HepG2 (cell line): ENCODE data around the gene RTN4RL2. TPM values are rescaled to one million over a fixed set of nuclear protein-coding genes. Genes with fewer than 3 reads are reported as not detected.

Source experiments
- CBFB ChIP-seq: sonication (generic); formaldehyde crosslinking; IDR thresholded peaks from 2 replicates; pipeline ENCODE4 v1.4.0; 2020; ENCODE audit warnings: missing genetic modification reagents
- ELF4 ChIP-seq: sonication (generic); formaldehyde crosslinking; IDR thresholded peaks from 2 replicates; pipeline ENCODE4 v1.5.0; 2020; ENCODE audit warnings: missing genetic modification reagents, mild to moderate bottlenecking, moderate library complexity, borderline replicate concordance
- ERF ChIP-seq: IDR thresholded peaks from 2 replicates; pipeline ENCODE4 v1.6.1; 2018; ENCODE audit warnings: missing biosample characterization, missing genetic modification reagents
- GTF3A ChIP-seq: sonication (generic); formaldehyde crosslinking; conservative IDR thresholded peaks from 2 replicates; pipeline ENCODE4 v1.4.0; 2020; ENCODE audit warnings: mild to moderate bottlenecking, missing genetic modification reagents
- HDAC1 ChIP-seq: sonication (generic); formaldehyde crosslinking; IDR thresholded peaks from 2 replicates; pipeline ENCODE4 v1.5.1; 2020; ENCODE audit warnings: mild to moderate bottlenecking, missing genetic modification reagents
- HNRNPLL ChIP-seq: fragments of 200-400 bp; formaldehyde crosslinking; IDR thresholded peaks from 2 replicates; pipeline ENCODE4 v1.6.1; 2017; ENCODE audit warnings: mild to moderate bottlenecking, low read depth, low read length; ENCODE audit not compliant: poor library complexity, severe bottlenecking
- HNRNPUL1 ChIP-seq: fragments of 200-400 bp; formaldehyde crosslinking; IDR thresholded peaks from 2 replicates; pipeline ENCODE4 v1.6.1; 2017; ENCODE audit warnings: low read depth, mild to moderate bottlenecking, low read length, moderate library complexity
- MAFK ChIP-seq, 2 experiments: IDR thresholded peaks in 1 of 2; conservative IDR thresholded peaks in 1 of 2; 2 replicates each; pipeline ENCODE4 v1.6.1; 2011; ENCODE audit warnings: improper control_type of control experiment in 2 of 2, low read length in 2 of 2
- NCOA5 ChIP-seq: sonication (generic); formaldehyde crosslinking; IDR thresholded peaks from 2 replicates; pipeline ENCODE4 v1.4.0; 2020; ENCODE audit warnings: missing genetic modification reagents
- NFATC3 ChIP-seq: sonication (generic); formaldehyde crosslinking; IDR thresholded peaks from 2 replicates; pipeline ENCODE4 v1.5.1; 2020; ENCODE audit warnings: mild to moderate bottlenecking, missing genetic modification reagents
- SYNCRIP ChIP-seq: fragments of 200-400 bp; formaldehyde crosslinking; IDR thresholded peaks from 2 replicates; pipeline ENCODE4 v1.6.1; 2018; ENCODE audit warnings: mild to moderate bottlenecking, low read depth, low read length; ENCODE audit not compliant: insufficient read depth
- TOE1 ChIP-seq: sonication (generic); formaldehyde crosslinking; IDR thresholded peaks from 2 replicates; pipeline ENCODE4 v1.4.0; 2020; ENCODE audit warnings: mild to moderate bottlenecking, missing genetic modification reagents
- TP53 ChIP-seq: sonication (generic); formaldehyde crosslinking; conservative IDR thresholded peaks from 2 replicates; pipeline ENCODE4 v1.4.0; 2020; ENCODE audit warnings: missing genetic modification reagents
- ZC3H13 ChIP-seq: sonication (generic); formaldehyde crosslinking; IDR thresholded peaks from 2 replicates; pipeline ENCODE4 v1.8.1; 2023; ENCODE audit warnings: mild to moderate bottlenecking, missing genetic modification reagents, moderate library complexity
- ZNF230 ChIP-seq: sonication (generic); formaldehyde crosslinking; IDR thresholded peaks from 2 replicates; pipeline ENCODE4 v1.4.0; 2020; ENCODE audit warnings: mild to moderate bottlenecking, missing genetic modification reagents
- ZNF430 ChIP-seq: sonication (generic); formaldehyde crosslinking; IDR thresholded peaks from 2 replicates; pipeline ENCODE4 v1.9.0; 2021; ENCODE audit warnings: mild to moderate bottlenecking, missing genetic modification reagents
- ZNF501 ChIP-seq: sonication (generic); formaldehyde crosslinking; IDR thresholded peaks from 2 replicates; pipeline ENCODE4 v1.5.1; 2020; ENCODE audit warnings: mild to moderate bottlenecking, moderate library complexity, missing genetic modification reagents
- ZNF510 ChIP-seq: sonication (generic); formaldehyde crosslinking; IDR thresholded peaks from 2 replicates; pipeline ENCODE4 v1.4.0; 2020; ENCODE audit warnings: low read depth, mild to moderate bottlenecking, missing genetic modification reagents
- ZNF747 ChIP-seq: sonication (generic); formaldehyde crosslinking; IDR thresholded peaks from 2 replicates; pipeline ENCODE4 v1.8.1; 2023; ENCODE audit warnings: missing genetic modification reagents, mild to moderate bottlenecking, borderline replicate concordance
- ZNF761 ChIP-seq: sonication (generic); formaldehyde crosslinking; conservative IDR thresholded peaks from 2 replicates; pipeline ENCODE4 v1.4.0; 2020; ENCODE audit warnings: mild to moderate bottlenecking, missing genetic modification reagents
- polyA plus RNA-seq, 8 experiments: library from polyadenylated mRNA; depleted of rRNA in 3 of 8; stranded (reverse) in 7 of 8; unstranded in 1 of 8; fragments of >200 nt; fragmentation: Illumina TruSeq in 4 of 8; extraction: Trizol in 4 of 8; gene quantifications; 2 replicates each; pipeline versions ENCODE4 v1.2.1 to v1.2.3, GENCODE V29; 2011 to 2016; ENCODE audit warnings: low read depth in 4 of 8, missing spikeins in 1 of 8, mixed read lengths in 1 of 8; ENCODE audit not compliant: insufficient read depth in 1 of 8
- total RNA-seq, 5 experiments: library from RNA; depleted of rRNA; stranded (reverse); fragments of >200 nt; fragmentation: Illumina TruSeq; extraction: Trizol; gene quantifications; 2 replicates each; pipeline ENCODE4 v1.2.3, GENCODE V29; 2016; ENCODE audit warnings: low read depth in 1 of 5
- TF ChIP-seq, protein P1 (sequence below): sonication (generic); formaldehyde crosslinking; IDR thresholded peaks from 2 replicates; pipeline ENCODE4 v1.4.0; 2020; ENCODE audit warnings: missing genetic modification reagents
- TF ChIP-seq, protein P2 (sequence below): sonication (generic); formaldehyde crosslinking; IDR thresholded peaks from 2 replicates; pipeline ENCODE4 v1.4.0; 2020; ENCODE audit warnings: mild to moderate bottlenecking, missing genetic modification reagents
- TF ChIP-seq, protein P3 (sequence below): sonication (generic); formaldehyde crosslinking; IDR thresholded peaks from 2 replicates; pipeline ENCODE4 v1.4.0; 2020; ENCODE audit warnings: mild to moderate bottlenecking, missing genetic modification reagents
- TF ChIP-seq, protein P4 (sequence below): sonication (generic); formaldehyde crosslinking; IDR thresholded peaks from 2 replicates; pipeline ENCODE4 v1.4.0; 2020; ENCODE audit warnings: missing genetic modification reagents

The RTN4RL2 gene
- total and polyA plus RNA-seq, 2 of the 13 experiments (the other 11 are each of a cell fraction or from before 2014, with no cell fraction given): 1.3 to 4.3 TPM

DNA sequence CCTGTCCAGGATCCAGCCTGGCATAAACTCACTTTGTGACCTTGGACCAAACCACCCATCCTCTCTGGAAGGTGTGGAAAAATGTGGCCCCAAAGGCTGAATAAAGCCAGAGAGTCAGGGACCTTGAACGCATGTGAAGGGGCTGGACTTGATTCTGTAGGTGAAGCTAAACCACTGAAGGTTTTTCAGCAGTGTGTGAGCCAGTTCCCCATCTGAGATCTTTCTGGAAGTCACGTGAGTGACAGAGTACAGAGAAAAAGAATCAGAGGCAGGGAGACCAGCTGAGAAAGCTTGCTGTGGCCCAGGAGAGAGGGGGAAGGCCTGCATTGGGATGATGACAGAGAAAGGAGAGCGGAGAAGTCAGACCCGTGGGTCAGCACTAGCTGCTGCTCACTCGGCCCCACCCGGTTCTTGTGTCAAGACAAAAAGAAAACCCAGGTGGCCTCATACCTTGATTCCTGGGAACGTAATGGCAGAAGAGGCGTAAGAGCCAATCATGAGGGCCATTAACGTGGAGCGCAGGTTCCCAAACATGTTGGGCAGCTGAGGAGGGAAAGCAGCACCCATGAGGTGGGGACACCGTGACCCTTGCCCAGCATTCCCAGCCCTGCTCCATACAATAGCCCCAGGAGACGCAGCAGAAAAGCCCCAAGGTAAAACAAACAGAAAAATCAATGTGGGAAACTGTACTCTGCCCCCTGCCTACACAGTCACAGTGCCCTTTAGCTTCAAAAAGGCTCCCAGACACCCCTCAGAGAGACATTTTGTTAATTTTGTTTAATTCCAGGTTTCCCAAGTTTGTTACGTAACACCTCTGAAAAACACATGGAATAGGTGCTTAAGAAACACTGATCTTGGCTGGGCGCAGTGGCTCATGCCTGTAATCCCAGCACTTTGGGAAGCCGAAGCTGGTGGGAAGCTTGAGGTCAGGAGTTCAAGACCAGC is 37.2 kb downstream of the RTN4RL2 start (continued):
- TF ChIP-seq GTF3A (CRISPR knock-in tag) (no peak), CBFB (CRISPR knock-in tag) (no peak), NCOA5 (CRISPR knock-in tag) (no peak), ZNF510 (CRISPR knock-in tag) (no peak), ELF4 (CRISPR knock-in tag) (peak; percentile 73; the same call in 1 of the 2 replicates), ZC3H13 (CRISPR knock-in tag) (no peak), ZNF501 (CRISPR knock-in tag) (peak; percentile 93), NFATC3 (CRISPR knock-in tag) (0 out of 2 replicates have a peak, but pooled peaks have one; percentile 18), ERF (CRISPR knock-in tag) (peak; percentile 10; the same call in 1 of the 2 replicates), ZNF430 (no peak), TOE1 (CRISPR knock-in tag) (0 out of 2 replicates have a peak, but pooled peaks have one; percentile 32), ZNF747 (CRISPR knock-in tag) (0 out of 2 replicates have a peak, but pooled peaks have one; percentile 46), MAFK (conservative IDR thresholded peaks at IDR 0.05 in 1 of 2, IDR thresholded peaks at IDR 0.05 in 1 of 2; ENCODE audit: low read length in 2 of 2) (no peak; a peak in 1 of 4 replicates), HNRNPLL (no peak), ZNF230 (CRISPR knock-in tag) (peak; percentile 66; the same call in 1 of the 2 replicates), SYNCRIP (no peak), HDAC1 (CRISPR knock-in tag) (peak; percentile 47), HNRNPUL1 (no peak), ZNF761 (CRISPR knock-in tag) (peak; percentile 88), TP53 (CRISPR knock-in tag) (0 out of 2 replicates have a peak, but pooled peaks have one; percentile 6)
- TF ChIP-seq, protein P1, sequence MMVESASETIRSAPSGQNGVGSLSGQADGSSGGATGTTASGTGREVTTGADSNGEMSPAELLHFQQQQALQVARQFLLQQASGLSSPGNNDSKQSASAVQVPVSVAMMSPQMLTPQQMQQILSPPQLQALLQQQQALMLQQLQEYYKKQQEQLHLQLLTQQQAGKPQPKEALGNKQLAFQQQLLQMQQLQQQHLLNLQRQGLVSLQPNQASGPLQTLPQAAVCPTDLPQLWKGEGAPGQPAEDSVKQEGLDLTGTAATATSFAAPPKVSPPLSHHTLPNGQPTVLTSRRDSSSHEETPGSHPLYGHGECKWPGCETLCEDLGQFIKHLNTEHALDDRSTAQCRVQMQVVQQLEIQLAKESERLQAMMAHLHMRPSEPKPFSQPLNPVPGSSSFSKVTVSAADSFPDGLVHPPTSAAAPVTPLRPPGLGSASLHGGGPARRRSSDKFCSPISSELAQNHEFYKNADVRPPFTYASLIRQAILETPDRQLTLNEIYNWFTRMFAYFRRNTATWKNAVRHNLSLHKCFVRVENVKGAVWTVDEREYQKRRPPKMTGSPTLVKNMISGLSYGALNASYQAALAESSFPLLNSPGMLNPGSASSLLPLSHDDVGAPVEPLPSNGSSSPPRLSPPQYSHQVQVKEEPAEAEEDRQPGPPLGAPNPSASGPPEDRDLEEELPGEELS (CRISPR knock-in tag): peak; percentile 77
- TF ChIP-seq, protein P2, sequence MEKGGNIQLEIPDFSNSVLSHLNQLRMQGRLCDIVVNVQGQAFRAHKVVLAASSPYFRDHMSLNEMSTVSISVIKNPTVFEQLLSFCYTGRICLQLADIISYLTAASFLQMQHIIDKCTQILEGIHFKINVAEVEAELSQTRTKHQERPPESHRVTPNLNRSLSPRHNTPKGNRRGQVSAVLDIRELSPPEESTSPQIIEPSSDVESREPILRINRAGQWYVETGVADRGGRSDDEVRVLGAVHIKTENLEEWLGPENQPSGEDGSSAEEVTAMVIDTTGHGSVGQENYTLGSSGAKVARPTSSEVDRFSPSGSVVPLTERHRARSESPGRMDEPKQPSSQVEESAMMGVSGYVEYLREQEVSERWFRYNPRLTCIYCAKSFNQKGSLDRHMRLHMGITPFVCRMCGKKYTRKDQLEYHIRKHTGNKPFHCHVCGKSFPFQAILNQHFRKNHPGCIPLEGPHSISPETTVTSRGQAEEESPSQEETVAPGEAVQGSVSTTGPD (CRISPR knock-in tag): peak; percentile 71; the same call in 1 of the 2 replicates
- TF ChIP-seq, protein P3, sequence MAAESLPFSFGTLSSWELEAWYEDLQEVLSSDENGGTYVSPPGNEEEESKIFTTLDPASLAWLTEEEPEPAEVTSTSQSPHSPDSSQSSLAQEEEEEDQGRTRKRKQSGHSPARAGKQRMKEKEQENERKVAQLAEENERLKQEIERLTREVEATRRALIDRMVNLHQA (CRISPR knock-in tag): no peak
- TF ChIP-seq, protein P4, sequence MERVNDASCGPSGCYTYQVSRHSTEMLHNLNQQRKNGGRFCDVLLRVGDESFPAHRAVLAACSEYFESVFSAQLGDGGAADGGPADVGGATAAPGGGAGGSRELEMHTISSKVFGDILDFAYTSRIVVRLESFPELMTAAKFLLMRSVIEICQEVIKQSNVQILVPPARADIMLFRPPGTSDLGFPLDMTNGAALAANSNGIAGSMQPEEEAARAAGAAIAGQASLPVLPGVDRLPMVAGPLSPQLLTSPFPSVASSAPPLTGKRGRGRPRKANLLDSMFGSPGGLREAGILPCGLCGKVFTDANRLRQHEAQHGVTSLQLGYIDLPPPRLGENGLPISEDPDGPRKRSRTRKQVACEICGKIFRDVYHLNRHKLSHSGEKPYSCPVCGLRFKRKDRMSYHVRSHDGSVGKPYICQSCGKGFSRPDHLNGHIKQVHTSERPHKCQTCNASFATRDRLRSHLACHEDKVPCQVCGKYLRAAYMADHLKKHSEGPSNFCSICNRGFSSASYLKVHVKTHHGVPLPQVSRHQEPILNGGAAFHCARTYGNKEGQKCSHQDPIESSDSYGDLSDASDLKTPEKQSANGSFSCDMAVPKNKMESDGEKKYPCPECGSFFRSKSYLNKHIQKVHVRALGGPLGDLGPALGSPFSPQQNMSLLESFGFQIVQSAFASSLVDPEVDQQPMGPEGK (CRISPR knock-in tag): peak; percentile 90
